SU-DHL-6 (cell line): Measurements from ENCODE around the gene HNF1B.

Experiments
- EZH2phosphoT487 ChIP-seq: fragments of 200-600 bp; sonication (generic), shearing (Covaris generic); conservative IDR thresholded peaks from 2 replicates; pipeline ENCODE4 v1.6.1; 2018; ENCODE audit warnings: mild to moderate bottlenecking, antibody characterized with exemption, low read length, moderate library complexity, mixed read lengths
- TF ChIP-seq, protein P1 (sequence below): fragments of 200-600 bp; sonication (generic); IDR thresholded peaks from one replicate; pipeline ENCODE4 v1.5.1; 2017; ENCODE audit warnings: antibody characterized with exemption, mild to moderate bottlenecking, low read length, moderate library complexity; ENCODE audit not compliant: insufficient read depth, poor library complexity, severe bottlenecking

DNA sequence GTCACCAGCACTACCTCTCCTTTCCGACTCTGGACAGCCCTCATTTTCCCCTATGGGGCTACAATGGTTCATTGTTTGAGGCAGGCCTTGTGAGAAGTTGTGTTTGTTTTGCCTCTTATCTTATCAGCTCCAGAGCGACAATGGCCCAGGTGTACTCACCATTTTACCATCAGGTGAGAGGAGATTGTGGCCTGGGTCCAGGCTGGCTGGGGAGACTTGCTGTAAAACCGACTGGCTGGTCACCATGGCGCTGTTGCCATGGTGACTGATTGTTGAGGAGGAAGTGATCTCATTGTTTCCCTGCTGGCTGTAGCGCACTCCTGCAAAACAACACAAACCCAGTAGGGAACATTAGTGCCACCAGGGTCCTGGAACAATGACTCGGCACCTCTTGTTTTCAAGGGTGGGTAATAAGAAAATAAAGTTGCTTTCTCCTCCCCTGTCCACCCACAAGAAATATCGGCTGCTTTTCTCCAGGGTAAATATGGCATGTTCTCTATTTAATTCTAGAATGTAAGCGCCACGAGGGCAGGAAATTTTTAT, 34.4 kb downstream of the HNF1B start:
- TF ChIP-seq, protein P1, sequence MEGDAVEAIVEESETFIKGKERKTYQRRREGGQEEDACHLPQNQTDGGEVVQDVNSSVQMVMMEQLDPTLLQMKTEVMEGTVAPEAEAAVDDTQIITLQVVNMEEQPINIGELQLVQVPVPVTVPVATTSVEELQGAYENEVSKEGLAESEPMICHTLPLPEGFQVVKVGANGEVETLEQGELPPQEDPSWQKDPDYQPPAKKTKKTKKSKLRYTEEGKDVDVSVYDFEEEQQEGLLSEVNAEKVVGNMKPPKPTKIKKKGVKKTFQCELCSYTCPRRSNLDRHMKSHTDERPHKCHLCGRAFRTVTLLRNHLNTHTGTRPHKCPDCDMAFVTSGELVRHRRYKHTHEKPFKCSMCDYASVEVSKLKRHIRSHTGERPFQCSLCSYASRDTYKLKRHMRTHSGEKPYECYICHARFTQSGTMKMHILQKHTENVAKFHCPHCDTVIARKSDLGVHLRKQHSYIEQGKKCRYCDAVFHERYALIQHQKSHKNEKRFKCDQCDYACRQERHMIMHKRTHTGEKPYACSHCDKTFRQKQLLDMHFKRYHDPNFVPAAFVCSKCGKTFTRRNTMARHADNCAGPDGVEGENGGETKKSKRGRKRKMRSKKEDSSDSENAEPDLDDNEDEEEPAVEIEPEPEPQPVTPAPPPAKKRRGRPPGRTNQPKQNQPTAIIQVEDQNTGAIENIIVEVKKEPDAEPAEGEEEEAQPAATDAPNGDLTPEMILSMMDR = no peak
- TF ChIP-seq EZH2phosphoT487 = no peak
